AML-193 (cell line): ENCODE results near the gene TDO2.
"Not testable (repeated sequence)": the region's sequence is repeated elsewhere in the genome, so short reads cannot be mapped to it uniquely, and the experiment has no call there.

ENCODE experiments used
- DNase-seq, 2 experiments: peaks; one replicate each; lab custom pipeline; 2025; lab: John Stamatoyannopoulos, UW

Gene TDO2

DNA sequence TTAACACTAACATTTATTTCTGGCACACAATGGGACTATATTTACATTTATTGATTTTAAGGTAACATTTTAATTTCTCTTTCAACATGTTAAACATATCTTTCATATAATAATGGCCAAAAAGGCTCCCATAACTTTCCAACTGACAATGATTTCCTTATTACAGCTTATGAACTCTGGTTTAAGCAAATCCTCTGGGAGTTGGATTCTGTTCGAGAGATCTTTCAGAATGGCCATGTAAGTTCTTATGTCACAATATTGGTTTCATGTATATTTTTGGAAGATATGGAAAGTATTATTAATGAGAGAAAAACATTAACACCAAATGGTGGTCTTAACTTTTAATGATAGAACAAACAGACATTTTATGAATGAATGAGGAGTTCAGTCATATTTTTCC, 4.1 kb downstream of the TDO2 start:
- DNase-seq, result no peak

- no peak for DNase-seq
Measured at GRCh38 chr4:155908187-155909139, 5.0 kb downstream of the TDO2 start.

DNA sequence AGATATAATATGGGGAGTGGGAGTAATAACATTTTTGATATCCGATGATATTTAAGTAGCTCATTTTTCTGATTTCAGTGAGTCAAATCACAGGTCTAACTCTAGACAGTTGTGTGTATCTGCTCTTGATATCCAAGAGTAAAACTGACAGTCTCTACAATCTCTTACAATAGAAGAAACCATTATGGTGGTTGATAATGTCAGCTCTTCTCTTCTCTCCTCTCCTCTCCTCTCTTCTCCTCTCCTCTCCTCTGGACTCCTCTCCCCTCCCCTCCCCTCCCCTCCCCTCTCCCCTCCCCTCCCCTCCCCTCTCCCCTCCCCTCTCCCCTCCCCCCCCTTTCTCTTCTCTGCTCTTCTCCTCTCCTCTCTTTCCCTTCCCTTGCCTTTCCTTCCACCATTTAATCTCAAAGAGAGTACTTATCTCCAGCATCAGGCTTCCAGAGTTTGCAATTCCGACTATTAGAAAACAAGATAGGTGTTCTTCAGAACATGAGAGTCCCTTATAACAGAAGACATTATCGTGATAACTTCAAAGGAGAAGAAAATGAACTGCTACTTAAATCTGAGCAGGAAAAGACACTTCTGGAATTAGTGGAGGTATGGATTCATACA, 6.2 kb downstream of the TDO2 start:
- DNase-seq, result no peak

- no peak for DNase-seq
Measured at GRCh38 chr4:155911905-155912304, 8.4 kb downstream of the TDO2 start.

DNA sequence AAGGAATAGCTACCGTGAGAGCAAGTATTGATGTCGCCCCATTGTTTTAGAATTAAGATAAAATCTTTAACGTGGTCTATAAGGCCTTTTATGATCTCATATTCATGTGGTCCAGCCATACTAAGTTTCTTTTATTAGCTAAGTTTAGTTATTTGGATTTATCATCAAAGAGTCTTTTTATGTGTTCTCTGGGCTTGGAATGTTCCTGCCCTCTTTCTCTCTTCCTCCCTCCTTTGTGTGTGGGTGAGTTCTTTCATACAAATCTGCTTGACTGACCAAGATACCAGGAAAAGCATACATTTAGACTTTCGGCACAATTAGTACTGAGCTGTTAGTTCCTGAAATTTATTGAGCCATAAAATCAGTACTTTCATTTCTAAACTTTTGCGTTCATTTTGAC, 11.3 kb downstream of the TDO2 start:
- no peak for DNase-seq

- no peak for DNase-seq
Measured at GRCh38 chr4:155921597-155921996, 18.1 kb downstream of the TDO2 start.

DNA sequence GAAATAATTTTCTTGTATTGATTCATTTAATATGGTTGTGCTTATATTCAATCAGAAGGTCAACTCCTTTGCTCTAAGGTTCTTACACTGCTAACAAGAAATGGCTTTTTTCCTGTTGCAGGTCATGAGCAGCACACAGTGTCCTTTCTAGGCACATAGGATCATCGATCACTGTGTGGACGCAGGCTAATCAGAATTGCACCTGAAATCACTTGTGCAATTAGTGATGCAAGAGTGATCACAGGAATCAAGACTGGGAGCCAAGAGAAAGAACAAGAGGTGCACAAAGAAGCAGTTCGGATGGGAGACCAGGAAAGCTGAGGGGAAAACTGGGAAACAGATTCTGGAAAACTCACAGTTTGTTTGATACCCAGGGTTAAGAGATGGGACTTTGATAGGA, 21.1 kb downstream of the TDO2 start:
- DNase-seq, result no peak

DNA sequence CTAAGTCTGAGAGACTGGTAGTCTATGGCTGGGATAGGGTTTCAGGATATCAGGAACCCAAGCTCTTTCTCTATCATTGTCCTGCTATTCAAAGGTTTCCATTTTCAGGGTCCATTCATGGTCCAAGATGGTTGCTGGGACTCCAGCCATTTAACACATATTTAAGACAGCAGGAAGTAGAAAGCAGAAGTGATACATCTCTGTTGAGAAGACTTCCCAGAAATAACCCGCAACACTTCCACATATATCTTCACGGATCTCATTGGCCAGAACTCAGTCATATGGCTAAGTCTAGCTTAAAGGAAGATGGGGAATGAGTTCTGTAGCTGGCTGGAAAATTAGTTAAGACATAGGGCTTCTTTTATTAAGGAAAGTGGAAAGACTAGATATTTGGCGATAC, 26.3 kb downstream of the TDO2 start:
- no peak for DNase-seq

GRCh38 chr4:155930330-155930729, 26.8 kb downstream of the TDO2 start:
- DNase-seq, result no peak

- no peak for DNase-seq
Measured at GRCh38 chr4:155931634-155932033, 28.1 kb downstream of the TDO2 start.

DNA sequence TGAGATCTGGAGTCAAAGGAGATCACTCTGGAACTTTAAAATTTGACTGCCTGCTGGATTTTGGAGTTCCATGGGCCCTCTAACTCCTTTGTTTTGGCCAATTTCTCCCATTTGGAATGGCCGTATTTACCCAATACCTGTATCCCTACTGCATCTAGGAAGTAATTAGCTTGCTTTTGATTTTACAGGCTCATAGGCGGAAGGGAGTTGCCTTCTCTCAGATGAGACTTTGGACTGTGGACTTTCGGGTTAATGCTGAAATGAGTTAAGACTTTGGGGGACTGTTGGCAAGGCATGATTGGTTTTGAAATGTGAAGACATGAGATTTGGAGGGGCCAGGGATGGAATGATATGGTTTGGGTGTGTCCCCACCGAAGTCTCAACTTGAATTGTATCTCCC, 31.1 kb downstream of the TDO2 start:
- not testable (repeated sequence) for DNase-seq

- DNase-seq, result no peak
Measured at GRCh38 chr4:155935389-155935986, 32.0 kb downstream of the TDO2 start.

DNA sequence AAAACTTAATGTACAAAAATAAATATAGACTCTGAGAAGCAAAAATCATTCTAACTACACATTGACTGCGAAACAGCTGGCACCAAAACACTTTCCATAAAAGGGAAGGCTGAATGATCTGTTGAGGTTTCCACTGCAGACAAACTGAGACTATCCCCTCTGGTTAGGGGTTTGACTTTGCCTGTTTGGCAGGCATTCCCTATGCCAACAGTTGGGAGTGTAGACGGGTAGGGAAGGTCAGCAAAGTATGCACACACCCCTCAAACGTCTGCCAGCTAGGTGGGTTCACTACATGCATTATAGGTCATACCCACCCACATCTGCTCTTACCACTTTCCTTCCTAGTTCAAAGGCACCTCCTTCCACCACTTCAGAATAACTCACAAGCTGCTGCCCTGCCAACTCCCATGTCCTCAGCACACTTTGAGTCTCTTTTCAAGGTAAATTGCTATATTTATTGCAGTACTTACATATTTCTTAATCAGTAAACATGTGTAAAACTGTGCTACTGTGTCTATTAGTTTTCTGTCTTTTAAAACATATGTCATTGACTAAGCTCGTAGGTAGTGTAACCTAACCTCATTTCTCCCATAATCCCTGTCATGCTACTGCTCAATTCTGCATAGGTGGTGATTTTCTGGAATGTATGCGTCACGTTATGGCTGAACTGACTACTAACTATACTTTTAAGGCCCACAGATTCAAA, 37.7 kb downstream of the TDO2 start:
- no peak for DNase-seq

- DNase-seq, result no peak
Measured at GRCh38 chr4:155941820-155942219, 38.3 kb downstream of the TDO2 start.

DNA sequence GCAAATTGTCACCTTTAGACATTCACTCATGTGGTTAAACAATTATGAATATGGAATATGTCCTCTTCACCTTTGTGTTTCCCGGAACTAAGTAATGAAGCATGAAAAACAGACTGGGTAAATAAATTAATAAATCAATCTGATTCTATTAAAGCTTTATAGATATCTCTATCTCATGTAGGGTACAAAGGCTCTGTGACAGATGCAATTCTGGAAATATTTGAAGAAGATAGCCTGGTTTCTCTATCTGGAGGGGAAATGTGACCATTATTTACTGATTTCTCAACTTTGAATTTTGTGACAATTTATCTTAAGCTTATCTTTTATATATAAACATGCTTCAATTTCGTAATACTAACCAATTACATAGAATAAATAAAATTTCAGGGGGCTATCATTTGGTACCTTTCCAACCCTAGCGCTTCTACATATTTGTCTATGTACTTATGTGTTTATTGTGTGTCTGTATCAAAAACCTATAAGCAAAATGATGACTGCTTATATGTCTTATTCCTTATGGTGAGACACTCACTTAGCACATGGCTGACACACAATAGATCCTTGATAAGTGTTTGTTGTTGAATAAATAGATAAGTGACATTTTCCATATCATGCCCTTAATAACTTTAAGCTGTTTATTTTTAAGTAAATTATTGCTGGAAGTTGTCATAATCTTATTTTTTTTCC, 40.3 kb downstream of the TDO2 start:
- no peak for DNase-seq

GRCh38 chr4:155944516-155944915, 41.0 kb downstream of the TDO2 start:
- no peak for DNase-seq

DNA sequence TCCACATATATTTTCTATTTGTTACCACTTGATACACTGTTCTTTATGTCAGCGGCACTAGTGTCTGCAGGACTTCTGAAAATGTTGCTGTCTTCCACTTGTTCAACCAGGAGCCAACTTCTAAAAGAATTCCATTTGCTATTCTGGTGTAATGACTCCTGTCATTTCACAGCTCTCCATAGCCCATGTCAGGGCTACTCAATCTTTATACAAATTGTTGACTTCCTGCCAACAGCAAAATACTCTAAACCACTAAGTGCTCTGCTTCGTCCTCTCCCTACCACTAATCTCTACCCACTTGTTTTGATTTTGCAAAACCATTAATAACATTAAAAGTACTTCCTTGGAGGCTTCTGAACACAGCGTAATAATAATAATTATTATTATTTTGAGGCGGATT, 43.0 kb downstream of the TDO2 start:
- DNase-seq, result no peak

DNA sequence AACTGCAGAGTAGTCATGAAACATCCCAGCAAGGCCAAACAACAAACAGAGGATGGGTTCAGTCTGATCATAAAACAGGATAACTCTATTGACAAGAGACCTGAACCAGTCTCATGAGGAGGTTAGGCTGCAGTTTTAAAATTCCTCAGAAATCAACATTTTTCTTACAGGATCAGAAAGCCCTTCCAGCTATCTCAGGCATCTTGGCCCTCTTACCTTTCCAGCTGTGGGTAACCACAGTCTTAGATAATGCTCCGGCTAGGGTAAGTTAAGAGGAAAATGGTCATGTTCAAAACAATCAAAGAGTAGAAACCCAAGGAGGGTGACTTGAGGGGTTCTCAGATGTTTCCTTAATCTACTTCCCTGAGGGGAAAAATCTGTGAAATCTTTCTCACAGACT, 45.0 kb downstream of the TDO2 start:
- DNase-seq, result no peak

GRCh38 chr4:155950461-155950860, 47.0 kb downstream of the TDO2 start:
- no peak for DNase-seq

DNA sequence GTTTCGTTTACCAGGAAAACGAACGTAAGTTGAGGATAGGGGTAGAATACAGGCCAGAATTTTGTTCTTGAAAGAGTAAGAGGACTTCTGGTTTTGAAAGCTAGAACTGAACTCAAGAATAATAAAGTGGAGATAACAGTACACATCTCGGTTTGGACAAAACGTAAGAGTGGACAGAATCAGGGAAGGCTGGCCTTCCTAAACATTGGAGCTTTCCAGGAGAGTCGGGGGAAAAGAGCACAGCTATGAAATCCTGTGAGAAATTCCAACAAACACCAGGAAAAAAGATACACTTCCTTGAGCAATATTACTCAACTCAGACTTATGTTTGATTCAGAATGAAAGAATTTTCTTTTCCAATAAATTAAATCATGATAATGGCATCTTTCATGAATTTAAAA, 49.0 kb downstream of the TDO2 start:
- no peak for DNase-seq

DNA sequence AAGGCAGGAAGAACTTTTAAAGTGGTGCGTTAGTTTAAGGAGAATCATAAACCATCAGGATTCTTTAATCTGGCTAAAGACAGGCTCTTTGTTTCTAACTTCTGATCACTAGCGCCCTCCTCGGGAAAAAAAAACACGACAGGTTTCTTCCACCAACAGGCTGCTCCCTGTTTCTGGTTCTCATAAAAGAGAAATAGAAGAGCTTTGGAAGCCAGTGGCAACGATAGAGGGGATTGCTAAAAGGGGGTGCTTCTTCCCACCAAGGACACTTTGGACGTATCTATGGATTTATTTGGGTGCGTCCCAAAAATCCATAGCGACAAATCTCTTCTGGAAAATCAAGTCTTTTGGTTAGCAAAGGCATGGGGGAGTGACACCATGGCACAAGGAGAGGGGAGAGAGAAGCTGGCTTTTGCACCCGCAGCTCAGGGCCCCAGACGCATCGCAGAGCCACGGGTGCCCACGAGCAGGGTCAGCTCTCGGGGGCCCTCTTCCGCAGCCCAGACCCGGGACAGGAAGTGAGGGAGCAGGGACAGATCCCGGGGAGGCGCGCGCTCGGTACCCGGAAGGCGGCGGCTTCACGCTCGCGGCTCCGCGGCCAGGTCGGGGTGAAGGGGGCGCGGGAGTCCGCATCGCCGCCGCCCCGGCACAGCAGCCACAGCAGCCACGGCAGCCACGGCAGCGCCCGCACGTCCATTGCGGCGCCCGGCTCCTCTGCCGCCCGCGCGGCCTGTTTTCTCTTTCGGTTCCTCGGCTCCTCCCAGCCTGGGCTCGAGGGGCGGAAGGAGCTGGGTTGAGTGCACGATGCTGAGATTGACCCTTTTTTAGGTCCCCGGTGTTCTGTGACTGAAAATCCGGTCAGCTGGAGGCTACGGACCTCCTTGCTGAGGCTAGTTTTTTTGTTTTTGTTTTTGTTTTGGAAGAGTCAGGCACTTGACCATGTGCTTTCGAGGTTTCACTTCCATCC, 49.9 kb downstream of the TDO2 start, which contains the start of gene CTSO:
TSS of gene CTSO (minus strand) at position 716 of the 967 bp plus-strand sequence. CDS start at position 697, 19 bp downstream.
- DNase-seq, result peak; percentile 72 to 75
